ENCODE measurements around the gene SREBF1.

DNA sequence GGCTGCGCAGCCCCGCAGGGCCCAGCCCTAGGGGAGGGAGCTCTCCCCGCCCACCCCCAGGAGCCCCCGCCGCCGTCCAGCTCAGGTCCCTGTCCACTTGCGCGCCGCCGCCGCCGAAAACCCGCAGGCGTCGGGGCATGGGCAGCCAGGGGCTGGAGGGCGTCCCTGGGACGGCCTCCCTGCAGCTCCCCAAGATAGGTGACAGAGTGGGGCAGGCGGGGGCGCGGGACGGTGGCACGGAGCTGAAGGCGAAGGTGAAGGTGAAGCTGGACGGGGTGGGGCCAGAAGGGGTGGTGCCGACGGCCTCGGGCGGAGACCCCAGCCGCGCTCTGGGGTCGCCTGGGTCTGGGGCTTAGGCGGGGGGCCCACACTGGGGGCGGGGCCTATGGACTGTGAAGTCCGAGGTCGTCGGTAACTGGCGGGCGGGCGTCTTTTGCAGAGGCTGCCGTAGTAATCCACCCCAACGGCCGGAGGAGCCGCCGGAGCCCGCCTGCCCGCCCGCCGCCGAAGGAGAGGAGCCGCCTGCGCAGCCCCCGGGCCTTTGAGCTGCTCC, 27.2 kb downstream of the SREBF1 start:
- TF ChIP-seq, protein P1, sequence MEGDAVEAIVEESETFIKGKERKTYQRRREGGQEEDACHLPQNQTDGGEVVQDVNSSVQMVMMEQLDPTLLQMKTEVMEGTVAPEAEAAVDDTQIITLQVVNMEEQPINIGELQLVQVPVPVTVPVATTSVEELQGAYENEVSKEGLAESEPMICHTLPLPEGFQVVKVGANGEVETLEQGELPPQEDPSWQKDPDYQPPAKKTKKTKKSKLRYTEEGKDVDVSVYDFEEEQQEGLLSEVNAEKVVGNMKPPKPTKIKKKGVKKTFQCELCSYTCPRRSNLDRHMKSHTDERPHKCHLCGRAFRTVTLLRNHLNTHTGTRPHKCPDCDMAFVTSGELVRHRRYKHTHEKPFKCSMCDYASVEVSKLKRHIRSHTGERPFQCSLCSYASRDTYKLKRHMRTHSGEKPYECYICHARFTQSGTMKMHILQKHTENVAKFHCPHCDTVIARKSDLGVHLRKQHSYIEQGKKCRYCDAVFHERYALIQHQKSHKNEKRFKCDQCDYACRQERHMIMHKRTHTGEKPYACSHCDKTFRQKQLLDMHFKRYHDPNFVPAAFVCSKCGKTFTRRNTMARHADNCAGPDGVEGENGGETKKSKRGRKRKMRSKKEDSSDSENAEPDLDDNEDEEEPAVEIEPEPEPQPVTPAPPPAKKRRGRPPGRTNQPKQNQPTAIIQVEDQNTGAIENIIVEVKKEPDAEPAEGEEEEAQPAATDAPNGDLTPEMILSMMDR (conservative IDR thresholded peaks at IDR 0.05 in 1 of 2, IDR thresholded peaks at IDR 0.05 in 1 of 2; ENCODE audit: extremely low read depth in 1 of 2, insufficient read depth in 1 of 2, low read depth in 1 of 2, low read length in 2 of 2), result no peak
- no peak for TF ChIP-seq EZH2 (IDR thresholded peaks at IDR 0.05; ENCODE audit: borderline replicate concordance, low read length)

Data from mammary epithelial cell (primary cell).